Kidney capillary endothelial cell (primary cell): Measurements from ENCODE around the gene TAC3.
"Not testable (repeated sequence)": the region's sequence is repeated elsewhere in the genome, so short reads cannot be mapped to it uniquely, and the experiment has no call there.

ENCODE experiments used
- DNase-seq: peaks from one replicate; pipeline ENCODE4 v3.0.0-alpha.2; 2018; ENCODE audit warnings: low spot score

Gene TAC3

GRCh38 chr12:57033431-57033830 is 17.1 kb upstream of the TAC3 start:
- DNase-seq = no peak

DNA sequence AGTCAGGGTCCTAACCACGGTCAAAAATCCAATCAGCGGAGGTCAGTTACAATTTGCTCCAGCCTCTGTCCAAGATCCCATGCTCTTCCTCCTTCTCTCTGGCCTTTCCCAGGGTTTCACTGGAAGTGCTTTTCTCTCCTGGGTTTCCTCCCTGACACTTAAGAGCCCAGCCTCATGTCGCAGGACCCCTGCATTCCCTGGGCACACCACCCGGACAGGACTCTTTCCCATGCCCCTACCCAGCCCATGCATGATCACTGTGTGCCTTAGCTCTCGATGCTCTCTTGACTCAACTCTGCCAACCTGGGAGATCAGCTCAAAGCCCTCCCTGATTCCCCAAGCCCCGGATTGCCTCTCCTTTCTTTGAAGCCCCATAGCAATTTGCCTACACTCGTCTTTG is 15.5 kb upstream of the TAC3 start:
- no peak for DNase-seq

GRCh38 chr12:57031138-57031725 is 14.9 kb upstream of the TAC3 start:
- no peak for DNase-seq

GRCh38 chr12:57029457-57029856 is 13.1 kb upstream of the TAC3 start:
- DNase-seq = no peak

DNA sequence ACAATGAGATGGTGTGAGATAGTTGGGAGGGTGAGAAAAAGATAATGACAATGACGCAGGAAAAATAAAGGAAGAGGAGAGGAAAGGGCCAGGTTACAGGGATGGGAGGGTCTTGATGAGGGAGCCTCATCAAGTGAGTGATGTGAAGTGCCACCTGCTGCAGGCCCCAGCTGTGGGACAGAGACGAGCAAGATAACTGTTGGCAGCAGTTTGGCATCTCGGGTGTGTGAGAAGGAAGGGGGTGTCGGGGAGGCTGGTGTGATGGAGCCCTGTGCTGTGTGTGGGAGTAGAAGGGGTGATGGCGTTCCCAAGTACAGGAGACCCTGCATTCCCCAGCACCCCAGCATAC is 11.4 kb upstream of the TAC3 start:
- DNase-seq = no peak

DNA sequence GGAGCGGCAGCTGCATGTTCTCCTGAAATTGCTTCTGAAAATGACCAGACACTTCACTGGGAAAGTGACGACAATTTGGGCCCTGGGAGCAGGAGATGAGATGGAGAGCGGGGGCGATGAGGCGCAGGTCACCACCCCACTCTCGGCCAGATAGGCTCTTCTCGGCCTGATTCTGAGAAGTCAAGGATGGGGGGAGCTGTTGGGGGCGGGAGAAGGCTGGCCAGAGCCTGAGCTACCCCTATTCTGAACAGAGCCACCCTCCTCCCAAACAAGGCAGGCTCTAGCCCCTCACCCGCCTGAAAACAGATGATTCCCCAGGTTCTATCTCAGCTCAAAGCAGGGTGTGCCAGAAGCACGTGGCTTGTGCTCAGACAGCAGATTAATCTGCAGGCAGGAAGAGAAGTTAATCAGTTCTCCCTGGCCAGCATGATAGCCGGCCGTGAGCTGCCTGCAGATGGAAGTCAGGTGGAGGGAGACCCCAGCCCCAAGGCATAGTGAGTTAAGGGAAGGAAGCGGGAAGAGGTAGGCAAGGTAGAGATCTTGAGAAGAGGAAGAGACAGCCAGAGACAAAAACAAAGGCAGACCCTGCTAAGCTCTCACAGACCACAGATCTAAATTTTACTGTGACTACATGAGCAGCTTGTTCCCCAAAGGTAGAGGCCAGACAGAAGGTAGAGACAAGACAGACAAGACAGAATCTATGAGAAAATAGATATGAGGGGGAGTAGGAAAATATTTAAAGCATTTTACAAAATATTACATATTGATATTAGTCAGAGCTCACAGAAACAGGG is 10.9 kb upstream of the TAC3 start:
- DNase-seq = no peak

DNA sequence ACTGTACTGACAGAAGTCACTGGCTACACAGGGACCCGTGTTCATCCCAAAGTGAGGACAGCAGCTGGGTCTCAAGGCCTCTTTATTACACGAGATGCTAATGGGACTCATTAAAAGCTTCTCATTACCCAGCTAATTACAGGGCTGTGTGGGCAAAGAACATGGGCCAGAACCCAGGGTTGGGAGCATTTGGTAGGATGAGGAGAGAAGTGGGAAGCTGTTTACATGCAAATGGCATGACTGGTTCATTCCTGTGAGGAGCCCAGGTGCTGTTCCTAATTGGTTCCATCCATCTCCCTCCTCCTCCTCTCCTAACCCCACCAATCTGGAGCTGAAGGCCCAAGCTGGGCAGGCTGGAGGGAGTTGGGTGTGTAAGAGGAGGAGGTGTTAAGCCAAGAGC is 8.9 kb upstream of the TAC3 start:
- DNase-seq = no peak

DNA sequence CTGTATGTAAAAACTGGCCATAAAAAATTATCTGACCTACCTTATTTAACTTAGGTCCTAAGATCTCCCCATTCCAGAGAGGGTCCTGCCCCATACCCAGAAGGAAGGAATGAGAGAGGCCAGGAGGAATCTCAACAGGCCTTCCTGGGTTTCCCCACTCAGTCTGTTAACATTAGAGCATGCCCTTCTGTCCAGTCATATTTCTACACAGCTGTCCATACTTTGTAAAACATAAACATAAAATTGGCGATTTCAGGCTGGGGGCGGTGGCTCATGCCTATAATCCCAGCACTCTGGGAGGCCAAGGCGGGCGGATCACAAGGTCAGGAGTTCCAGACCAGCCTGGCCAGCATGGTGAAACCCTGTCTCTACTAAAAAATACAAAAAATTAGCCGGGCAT is 6.0 kb upstream of the TAC3 start:
- not testable (repeated sequence) for DNase-seq

DNA sequence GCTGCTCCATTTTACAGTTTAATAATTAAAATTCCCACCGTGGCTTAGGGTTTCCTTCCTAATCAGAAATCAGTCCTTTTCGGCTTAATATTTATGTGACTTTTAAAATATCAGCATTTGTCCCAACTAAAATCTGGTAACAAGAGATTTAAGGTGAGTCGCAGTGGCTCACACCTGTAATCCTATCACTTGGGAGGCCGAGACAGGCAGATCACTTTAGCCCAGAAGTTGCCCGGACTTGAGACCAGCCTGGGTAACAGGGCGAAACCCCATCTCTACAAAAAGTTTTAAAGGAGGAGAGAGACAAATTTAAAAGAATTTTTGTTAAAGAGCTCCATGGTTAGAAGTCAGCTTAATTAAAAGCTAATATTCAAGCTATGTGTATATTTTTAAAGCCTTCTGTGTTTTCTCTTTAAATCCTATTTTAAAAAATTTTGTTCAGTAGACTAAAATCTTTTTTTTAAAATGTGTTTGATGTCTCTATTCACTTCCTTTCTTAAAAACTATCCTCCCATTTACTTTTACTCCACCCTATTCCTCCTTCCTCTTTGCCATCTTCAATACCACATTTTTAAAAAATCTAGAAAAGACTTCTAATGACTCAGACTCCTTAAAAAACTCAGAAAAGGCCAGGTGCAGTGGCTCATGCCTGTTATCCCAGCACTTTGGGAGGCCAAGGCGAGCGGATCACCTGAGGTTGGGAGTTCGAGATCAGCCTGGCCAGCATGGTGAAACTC is 3.8 kb upstream of the TAC3 start:
- no peak for DNase-seq

DNA sequence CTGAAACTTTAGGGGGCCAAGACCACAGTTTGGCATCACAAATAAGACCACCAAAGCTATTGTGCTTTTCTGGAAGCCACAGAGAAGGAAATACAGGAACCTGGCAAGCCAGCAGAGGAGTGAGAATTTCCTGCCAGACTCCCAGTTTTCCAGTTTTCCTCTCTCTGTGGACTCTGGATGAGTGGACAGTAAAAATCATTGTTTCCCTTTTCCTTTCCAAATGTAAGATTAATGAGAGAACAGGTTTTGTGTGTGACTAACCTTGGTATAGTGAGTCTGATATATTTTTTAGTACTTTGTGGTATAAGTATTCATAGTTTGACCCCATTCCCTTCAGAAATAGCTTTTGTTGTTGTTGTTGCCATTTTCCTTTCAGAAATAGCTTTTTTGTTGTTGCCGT is 2.6 kb upstream of the TAC3 start:
- DNase-seq = no peak

DNA sequence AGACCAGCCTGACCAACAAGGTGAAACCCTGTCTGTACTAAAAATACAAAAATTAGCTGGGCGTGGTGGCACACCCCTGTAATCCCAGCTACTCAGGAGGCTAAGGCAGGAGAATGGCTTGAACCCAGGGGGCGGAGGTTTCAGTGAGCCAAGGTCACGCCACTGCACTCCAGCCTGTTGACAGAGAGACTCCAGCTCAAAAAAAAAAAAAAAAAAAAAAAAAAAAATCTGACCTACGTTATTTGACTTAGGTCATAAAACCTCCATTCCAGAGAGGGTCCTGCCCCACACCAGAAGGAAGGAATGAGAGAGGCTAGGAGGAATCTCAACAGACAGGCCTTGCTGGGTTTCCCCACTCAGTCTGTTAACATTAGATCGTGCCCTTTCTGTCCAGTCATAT is 2.0 kb upstream of the TAC3 start:
- DNase-seq = not testable (repeated sequence)

- no peak for DNase-seq
Measured at GRCh38 chr12:57012600-57013465, 3.5 kb downstream of the TAC3 start.

GRCh38 chr12:57011438-57012424 is 4.6 kb downstream of the TAC3 start:
- no peak for DNase-seq

DNA sequence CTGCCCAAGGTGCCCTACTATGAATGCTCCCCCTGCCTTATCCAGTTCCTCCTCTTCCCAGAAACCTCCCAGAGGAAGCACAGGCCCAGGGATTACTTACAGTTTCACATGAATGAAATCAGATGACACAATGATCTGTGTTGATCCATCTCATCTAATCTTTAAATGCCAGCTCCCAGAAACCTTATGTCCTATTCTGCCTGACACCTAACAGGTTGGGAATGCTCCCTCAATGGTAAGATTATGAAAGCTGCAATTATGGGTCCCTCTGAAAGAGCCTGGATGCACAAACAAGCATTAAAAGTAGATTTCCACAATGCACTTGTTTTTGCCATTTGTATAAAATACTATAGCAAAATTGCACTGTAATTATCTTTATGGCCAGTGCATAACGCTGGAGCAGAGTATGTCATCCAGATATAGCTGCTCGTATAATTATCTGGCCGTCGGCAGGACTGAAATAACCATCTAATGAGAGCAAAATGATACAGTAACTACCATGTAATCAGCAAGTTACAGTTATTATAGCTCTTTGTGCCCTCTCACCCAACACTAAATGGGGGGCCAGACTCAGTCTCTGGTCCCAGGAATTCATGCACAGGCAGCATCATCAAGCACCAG is 5.6 kb downstream of the TAC3 start:
- no peak for DNase-seq

DNA sequence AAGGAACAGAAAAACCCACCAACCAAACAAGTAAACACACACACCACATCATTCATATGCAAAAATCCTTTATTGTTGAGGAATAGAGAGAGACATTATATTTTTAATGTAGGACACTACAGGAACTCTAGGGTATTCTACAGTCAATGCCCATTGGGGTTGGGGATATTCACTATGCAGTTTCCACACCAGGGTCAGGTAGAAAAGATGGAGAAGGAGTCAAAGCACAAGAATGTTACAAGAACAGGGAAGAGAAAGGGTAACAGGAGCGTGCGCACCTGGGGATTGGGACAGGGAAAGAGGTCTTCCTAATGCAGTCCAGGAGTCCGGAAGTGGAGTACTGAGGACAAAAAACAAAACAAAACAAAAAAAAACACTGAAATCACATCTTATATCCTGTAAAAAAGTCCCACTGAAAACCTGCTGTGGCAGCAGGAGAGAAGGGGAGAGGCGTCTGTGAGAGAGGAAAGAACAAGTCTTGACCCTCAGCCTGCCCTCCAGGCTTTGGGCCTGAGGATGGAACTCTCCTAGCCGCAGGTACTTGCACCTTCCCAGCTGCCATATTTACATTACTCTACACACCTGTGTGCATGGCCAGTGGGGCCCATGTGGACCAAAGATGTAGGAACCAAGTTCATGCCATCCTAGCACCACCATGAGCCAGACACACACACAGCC is 6.2 kb downstream of the TAC3 start:
- DNase-seq = no peak

- peak; percentile 59 for DNase-seq
Measured at GRCh38 chr12:57008178-57008577, 8.2 kb downstream of the TAC3 start.

DNA sequence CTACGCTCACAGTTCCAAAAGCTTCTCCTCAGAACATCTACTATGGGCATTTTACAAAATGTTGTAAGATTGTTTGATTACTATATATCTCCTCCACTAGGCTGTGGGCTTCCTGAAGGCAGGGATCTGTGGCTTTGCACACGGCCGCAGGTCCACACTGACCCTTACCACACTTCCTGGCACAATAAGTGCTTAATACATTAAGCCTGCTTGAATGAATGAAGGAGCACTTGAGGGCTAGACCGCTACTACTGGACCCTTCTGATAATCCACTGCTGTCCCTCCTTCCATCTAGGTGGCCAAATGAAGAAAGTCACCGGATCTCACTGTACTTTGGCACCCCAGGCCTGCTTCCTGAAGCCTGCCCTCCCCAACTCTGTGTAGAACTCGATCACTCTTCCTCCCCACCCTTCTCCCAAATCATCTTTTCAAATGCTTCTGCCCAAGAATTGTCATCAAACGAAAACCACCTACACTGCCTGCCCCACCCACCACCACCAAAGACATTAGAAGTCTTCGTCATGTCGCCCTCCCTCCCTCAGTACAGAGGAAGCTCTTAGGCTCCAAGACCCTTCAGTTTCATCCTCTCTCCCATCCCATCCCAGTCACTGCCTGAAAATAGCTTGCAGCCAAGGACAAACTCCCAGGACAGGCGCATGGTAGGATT is 9.4 kb downstream of the TAC3 start:
- no peak for DNase-seq

DNA sequence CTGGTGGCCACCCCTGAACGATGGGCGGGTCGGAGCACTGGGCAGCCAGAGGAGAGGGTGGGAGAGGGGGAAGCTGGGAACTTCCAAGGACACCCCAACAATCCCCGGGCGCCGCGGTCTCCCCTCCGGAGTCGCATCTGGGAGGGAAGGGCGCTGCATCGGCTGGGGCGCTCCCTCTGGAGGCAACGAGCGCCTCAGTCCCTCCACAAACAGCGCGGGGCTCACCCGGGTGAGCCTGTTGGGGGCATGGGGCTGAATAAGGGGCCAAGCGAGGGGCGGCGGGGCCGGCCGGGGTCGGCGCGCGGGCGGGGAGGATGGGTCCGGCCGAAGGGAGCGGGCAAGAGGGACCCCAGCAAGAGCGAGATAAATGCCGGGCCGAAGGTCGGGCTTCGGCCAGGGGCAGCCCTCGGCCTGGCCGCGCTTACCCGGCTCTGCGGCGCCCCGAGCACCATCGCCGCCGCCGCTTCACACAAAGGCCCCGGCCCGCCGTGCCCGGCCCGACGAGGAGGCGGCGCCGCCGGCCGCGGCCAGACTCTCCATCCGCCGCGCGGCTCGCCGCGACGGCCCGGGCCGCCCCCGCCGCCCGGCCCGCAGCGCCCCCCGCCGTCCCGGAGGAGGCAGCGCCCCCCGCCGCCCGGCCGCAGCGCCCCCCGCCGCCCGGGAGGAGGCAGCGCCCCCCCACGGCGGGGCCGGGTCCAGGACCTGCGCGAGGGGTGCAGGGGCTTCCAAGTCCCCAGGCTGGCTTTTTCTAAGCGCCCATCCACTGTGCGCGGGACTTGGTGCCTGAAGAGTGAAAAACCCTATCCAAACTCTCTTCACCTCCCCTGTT is 10.1 kb downstream of the TAC3 start, which contains the start of gene ZBTB39:
Gene ZBTB39, minus strand, starts transcription at position 567 of the 829 bp plus-strand sequence. CDS start 1,629 bp downstream, outside the sequence.
- peak; percentile 46 for DNase-seq
